Measurements from ENCODE around the gene CCDC50.

CCDC50 gene

DNA sequence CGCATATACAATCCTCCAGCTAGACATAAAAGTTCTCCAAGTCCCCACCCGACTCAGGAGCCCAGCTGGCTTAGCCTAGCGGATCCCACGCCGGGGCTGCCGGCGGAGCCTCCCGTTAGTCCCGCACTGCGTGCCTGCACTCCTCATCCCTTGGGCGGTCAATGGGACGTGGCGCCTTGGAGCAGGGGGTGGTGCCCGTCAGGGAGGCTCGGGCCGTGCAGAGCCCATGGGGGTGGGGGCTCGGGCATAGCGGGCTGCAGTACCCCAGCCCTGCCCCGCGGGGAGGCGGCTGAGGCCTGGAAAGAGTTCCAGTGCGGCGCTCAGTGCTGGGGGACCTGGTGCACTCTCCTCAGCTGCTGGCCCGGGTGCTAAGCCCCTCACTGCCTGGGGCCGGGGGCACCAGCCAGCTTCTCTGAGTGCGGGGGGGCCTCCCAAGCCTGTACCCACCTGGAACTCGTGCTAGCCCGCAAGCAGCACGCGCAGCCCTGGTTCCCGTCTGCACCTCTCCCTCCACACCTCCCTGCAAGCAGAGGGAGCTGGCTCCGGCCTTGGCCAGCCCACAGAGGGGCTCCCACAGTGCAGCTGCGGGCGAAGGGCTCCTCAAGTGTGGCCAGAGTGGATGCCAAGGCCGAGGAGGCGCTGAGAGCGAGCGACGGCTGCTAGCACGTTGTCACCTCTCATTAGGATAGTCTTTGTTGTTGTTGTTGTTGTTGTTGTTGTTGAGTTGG lies 12.2 kb upstream of the CCDC50 start:
- FAIRE-seq, result no peak
- DNase-seq (ENCODE audit: low spot score), result no peak

DNA sequence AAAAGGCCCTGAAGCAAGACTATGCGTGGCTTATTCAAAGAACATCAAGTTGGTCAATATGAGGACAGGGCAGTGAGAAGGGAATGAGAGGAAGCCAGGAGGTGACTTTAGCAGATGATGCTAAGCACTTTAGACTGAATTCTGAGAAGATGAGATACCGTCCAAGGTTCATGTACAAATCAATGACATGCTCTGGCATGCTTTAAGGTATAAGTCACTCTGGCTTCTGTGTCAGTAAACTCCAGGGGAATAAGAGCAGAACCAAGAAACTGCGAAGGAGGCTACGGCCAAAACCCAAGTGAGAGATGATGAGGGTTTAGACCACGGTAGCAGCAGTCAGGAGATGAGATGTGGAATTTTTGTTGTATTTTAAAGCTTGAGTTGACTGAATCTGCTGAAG lies 8.9 kb upstream of the CCDC50 start:
- DNase-seq (ENCODE audit: low spot score) (no peak), FAIRE-seq (no peak)

DNA sequence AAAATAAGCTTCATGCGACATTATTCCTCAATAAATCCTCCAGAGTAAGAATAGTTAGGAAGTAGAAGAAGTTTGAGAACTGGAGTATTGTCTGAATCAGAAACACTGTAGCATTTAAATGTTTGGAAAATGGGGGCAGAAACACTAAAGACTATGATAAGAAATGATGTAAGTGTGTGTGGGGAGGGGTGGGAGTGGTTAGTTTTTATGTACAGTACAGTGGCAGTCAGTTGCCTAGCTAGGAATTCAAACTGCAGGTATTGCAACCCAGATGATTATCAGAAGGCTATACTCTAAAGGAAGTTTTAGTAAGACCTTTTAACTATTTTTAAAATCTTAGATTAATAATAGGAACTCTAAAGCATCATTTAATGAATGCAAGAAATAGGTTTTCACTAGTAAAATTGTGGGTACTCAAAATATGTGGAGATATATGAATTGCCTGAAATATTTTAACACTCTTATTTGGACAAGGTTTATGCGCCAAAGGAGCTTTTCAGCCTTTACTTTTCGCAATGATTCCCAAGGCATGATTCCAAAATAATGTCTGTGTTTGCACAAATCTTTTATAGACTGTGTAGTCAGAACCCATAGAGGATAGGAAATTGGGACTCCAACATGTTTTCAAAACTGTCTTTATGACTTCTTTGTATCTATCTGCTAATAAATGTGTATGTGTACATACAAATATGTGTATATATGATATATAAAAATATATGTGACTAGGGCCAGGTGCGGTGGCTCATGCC lies 8.0 kb upstream of the CCDC50 start:
- FAIRE-seq (no peak), DNase-seq (ENCODE audit: low spot score) (no peak)

DNA sequence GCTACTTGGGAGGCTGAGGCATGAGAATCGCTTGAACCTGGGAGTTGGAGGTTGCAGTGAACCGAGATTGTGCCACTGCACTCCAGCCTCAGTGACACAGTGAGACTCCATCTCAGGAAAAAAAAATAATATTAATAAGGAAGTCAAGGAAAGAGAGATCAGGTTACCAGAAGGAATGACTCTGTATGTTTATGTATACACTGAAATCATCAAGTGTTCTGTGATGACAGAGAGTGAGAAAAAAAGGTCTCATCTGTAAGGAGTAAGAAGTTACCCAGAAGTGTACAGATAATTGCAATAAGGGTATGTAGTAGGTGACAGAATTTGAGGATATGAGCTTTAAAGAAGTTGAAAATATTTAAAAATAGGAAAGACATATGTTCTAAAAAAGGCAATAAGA lies 4.3 kb upstream of the CCDC50 start:
- no peak for FAIRE-seq
- no peak for DNase-seq (ENCODE audit: low spot score)

DNA sequence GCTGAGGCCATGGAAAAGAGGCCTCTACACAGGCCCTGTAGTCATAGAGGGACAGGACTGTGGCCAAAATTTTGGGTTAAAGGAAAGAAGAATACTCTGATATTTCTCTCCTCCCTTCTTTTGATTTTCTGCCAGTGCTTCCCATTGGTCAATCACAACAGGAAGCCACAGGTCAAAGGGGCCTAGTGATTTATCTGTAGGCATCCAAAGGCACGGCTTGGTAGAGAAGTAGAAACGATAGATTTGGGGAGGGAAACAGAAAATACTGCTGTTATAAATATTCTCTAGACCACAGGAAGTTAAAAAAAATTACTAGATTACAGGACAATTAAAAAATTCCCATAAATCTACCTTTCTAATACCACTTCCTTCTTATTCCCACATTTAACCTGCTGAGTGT lies 1.7 kb upstream of the CCDC50 start:
- DNase-seq (ENCODE audit: low spot score) (no peak), FAIRE-seq (no peak)

DNA sequence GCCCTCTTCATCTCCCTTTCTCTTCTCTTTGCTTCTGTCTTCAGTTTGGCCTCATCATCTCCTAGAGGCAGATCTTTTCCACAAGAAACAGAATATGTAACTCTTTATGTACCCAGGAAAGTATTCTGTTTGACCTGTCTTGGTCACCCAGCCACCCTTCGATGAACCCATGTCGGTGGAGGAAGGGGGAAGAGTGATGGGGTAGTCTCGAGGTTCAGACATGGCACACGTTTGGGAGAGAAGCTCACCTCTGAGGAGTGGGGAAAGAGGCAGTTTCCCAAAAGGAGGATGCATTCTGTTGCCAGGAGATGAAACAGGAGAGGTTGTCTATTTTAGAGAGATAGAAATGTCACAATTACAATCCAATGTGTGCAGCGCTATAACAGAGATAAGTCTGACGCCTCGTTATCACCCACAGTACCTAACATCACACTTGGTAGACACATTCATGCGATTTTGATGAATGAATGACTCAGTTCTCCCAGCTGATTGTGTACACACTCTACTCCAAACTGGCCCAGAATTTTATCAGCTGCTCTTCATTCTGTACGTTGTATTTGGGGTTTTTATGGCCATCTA lies 722 bp upstream of the CCDC50 start:
- DNase-seq (ENCODE audit: low spot score) (no peak), FAIRE-seq (no peak)

DNA sequence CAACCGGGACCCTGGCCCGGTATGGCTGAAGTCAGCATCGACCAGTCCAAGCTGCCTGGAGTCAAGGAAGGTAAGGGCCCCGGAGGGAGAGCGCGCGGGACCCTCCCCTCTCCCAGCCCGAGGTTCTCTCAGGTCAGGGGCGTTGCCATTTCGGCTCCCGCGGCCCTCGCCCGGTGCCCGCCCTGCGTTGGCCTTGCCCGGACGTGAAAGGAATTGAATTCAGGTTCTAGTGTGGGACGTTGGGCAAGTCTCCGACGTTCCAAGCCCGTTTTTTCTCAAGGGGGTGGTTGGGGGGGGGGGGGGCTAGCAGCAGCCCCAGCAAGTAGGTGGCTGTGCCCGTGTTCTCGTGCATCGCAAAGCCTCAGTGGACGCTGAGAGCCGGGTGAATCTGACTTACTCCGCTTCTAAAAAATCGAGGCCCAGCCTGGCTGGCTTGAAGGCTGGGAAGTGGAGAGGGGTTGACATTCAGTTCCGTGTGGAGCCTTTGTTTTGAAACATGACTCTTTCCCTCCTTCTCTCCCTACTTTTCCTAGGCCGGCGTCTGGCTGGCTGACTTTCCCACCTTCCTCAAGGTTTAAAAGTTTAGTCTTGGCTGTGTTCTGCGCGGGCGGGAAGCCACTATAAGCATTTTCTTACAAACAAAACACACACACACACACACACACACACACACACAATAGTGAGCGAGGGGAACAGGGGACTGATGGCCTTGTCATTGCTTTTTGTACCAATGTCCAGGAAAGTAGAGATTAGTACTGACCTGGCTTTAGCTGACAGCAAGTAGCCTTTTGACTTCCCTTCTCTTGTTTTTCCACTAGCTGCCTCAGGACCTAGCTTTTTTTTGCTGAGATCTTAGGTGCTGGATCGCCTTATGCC lies 698 bp downstream of the CCDC50 start, which contains the start of gene UTS2B:
Gene UTS2B (minus strand): TSS at position 873 of the 876 bp plus-strand sequence. CDS start 48,337 bp downstream, outside the sequence.
- no peak for FAIRE-seq
- peak; percentile 26 for DNase-seq (ENCODE audit: low spot score)

DNA sequence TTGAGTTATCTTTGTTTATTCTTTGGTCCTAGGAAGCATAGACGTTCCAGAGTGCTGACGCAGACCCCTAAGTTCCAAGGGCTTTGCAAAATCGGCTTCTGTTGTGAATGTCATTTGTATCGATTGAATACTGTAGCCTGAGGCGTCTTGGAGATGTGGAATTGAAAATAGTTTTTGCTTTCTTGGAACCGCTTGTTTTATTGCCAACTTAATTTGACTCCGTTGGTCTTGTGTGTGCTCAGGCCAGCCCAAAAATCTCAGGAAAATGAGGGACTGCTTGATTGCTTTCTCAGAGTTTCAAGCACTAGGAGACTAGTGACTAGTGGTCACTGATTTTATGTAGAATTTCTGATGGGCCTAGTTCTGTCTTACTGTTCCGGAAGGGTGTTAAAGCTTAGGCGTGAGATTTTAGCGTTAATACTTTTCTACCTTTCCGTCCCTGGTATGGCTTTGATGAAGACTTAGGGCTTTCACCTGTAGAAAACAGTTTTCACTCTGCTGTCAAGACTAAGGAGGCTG lies 1.4 kb downstream of the CCDC50 start:
- FAIRE-seq (no peak), DNase-seq (ENCODE audit: low spot score) (peak; percentile 44)

DNA sequence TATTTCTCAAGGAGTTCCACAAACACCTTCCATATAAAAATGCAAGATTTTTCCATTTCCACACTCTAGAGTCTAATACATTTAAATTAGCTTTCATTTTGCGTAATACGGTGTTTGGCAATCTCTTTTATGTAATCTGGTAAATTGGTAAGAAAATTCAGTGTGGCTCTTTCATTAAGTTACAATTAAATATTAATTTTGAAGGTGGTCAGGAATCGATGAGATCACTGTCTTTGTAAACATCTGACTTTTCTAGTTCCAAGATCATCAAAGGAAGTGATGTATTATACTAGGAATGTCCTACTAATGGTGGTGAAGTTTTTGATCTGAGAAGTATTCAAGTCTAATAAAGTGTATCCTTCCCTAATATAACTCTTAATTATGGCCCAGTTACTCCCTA lies 2.2 kb downstream of the CCDC50 start:
- peak; percentile 55 for DNase-seq (ENCODE audit: low spot score)
- peak; percentile 81 for FAIRE-seq

DNA sequence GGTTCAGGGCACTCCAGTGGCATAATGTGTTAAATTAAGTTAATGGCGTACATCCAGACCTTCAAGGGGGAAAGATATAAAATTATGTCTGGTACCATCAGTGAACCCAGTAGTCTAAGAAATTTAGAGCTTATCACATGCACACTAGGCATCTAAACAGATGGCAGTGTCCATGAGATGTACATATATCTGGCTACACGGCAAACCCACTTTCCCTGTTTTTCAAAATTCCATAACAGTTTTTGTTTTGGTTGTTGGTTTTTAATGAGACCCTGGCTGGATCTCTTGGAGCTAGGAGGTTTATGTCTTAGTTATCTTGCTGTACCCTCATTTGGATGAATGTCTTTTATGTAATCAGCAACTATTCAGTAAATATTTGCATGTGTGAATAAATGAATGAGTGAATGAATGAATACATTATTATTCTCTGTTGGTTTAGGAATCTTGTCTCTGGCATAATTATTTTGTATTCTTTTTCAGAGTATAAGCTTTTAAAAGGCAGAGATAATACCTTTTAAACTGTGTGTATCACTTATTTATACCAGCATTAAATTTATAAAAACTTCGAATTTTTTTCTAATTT lies 4.2 kb downstream of the CCDC50 start:
- no peak for FAIRE-seq
- no peak for DNase-seq (ENCODE audit: low spot score)

DNA sequence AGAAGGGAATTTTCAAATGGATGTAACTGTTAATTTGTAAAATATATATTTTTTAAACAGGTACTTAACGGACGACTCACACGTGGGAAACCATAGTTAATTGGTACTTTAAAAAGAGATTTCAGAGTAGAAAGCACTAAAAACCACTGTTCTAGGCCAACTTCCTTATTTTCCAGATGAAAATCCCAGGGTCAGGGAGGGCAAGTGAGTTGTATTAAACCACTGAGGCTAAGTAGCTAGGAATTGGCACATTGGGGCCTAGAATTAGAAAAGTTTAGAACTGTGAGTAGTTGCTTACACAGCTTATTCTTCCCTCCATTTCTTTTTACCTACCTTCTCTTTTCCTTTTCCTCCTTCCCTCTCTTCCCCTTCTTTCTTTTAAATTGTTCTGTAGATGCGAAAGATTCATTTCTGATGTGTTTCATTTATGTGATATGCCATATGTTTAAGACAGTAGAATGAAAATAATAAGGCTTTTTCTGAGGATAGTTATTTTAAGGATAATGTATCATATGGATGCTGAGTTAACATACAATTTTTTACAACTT lies 5.2 kb downstream of the CCDC50 start:
- peak; percentile 36 for FAIRE-seq
- no peak for DNase-seq (ENCODE audit: low spot score)

DNA sequence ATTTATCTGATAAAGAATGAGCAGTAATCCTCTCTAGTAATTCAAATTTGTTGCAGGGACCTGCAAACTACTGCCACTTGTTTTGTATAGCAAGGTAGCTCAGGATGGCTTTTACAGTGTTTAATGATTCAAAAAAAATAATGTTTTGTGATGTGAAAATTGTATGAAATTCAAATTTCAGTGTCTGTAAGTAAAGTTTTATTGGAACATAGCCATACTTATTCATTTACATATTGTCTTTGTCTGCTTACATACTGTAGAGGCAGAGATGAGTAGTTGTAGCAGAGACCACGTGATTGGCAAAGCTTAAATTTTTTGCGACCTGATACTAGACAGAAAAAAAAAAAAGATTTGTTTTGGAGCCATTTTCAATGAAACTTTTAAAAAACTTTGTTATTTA lies 7.6 kb downstream of the CCDC50 start:
- FAIRE-seq, result no peak
- no peak for DNase-seq (ENCODE audit: low spot score)

DNA sequence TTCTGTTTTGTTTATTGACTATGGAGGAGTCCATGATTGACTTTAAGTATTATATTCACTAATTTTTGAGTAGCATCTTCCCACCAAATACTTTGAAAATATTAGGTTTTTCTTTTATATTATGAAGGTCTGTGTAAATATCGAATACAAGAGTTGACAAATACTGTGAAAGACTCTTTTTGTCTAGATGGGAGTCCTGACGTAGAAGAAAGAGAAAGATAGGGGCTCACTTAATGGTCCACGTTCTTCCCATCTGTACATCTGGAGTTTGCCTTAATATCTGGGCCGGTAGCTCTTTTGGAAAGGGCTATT lies 8.9 kb downstream of the CCDC50 start:
- DNase-seq (ENCODE audit: low spot score), result no peak
- FAIRE-seq, result no peak

DNA sequence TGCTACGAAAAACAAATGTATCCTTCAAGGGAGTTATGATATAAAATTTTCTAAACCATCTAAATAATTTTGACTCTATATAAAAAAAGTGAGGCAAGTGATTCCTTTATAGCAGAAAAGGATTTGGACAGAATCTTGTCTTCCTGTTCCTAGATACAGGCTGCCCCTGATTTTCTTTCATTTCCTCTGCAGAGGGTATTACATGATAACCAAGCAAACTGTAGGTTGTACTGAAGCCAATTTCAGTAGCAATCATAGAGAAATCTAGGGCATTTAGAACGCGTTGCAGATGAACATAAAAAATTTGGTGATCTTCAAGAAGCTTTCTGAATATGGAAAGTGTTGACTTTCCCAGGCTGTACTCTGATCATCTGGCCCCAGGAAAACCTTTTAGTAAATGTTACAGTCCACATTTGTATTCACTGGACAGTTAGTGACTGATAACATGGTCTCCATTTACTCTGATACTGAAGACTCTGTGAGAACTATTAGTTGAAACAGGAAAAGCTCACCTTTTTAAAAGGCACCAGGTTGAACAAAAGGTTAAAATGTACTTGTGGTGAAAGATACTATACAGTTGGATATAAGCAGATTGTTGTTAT lies 10.2 kb downstream of the CCDC50 start:
- DNase-seq (ENCODE audit: low spot score), result no peak
- FAIRE-seq, result no peak

DNA sequence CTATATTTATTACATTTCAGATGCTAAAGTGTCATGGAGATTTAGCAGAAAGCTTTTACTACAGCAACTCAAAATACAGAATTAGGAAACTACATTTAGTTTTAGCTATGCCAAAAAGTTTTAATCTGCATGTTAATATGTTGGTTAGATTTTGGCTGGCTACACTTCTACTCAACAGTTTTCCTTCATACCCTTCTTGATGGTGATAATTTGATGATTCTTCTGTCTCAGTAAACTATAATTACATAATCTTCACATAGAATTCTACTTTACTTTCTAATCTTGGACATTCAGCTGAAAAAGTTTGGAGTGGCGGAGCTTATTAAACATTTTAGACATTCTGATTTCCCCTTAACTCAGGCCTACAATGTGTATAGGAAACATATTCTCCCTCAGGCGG lies 11.2 kb downstream of the CCDC50 start:
- DNase-seq (ENCODE audit: low spot score) (no peak), FAIRE-seq (no peak)

DNA sequence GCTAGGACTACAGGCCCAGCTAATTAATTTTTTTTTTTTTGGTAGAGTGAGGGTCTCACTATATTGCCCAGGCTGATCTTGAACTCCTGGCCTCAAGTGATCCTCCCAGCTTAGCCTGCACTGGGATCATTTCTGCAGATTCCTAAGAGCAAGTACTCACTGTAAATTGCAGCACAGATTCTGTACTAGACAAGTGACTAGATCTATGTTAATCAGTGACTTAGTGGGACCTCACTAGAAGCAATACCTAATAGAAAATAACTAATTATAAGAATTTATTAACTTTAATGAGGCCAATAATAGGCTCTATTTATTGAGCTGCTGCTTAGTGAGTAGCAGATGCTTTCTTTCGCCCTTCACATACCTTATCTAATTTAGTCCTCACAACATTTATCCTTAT lies 11.8 kb downstream of the CCDC50 start:
- FAIRE-seq, result no peak

DNA sequence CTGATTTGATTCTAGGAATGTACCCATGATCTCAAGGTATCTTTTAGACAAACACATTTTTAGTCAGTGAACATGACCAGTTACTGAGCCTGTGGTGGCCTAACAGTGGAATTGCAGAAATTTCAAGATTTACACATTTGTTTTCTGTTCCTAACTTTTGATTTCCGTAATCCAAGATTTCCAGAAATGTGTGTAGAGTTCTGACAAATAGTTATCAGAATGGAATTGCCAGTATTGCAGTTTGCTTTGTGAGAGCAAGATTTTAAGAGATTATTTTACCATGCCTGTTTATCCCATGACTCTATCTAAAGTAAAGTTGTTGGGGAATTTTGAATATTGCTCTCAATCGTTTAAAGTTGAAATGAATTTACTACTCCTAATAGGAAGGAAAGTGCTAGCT lies 12.8 kb downstream of the CCDC50 start:
- DNase-seq (ENCODE audit: low spot score) (peak; percentile 3), FAIRE-seq (no peak)

More for the DNA sequence above, 11.8 kb downstream of the CCDC50 start:
- peak; percentile 2 for DNase-seq (ENCODE audit: low spot score)

DNA sequence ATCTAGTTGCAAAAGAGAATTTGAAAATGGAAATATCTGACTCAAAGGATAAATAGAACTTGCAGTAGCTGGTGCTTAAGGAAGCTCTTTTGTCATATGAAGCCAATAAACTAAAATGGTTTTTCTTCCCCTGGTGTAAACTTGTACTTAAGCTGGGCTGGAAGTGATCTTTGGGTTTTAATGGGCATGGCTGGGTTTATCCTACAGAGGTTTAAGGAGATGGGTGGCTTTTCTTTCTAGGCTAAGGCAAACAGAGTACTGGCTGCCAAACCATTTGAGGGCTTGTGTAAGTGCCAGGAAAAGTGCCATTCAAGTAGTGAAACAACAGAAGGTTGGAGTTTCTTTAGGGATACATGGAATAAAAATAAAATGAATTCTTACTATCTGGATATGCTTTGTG lies 13.2 kb downstream of the CCDC50 start:
- DNase-seq (ENCODE audit: low spot score) (peak; percentile 2), FAIRE-seq (no peak)

DNA sequence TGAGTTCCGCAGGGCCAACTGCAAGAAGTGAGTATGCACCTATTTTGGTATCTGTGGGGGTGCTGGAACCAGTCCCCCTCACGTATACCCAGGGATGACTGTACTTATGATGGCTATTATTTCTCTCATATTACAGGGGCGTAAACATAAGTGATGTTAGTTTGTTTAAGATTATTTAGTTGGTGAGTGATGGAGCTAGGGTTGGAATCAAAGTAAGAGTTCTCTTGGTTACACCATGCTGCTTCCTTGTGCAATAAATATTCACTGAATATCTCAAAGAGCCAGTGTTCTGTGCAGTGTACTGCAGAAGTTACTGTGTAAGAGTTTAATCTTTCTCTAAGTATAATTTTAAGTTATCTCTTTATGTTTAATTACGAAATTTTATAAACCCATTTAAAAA lies 13.9 kb downstream of the CCDC50 start:
- no peak for FAIRE-seq
- peak; percentile 1 for DNase-seq (ENCODE audit: low spot score)

DNA sequence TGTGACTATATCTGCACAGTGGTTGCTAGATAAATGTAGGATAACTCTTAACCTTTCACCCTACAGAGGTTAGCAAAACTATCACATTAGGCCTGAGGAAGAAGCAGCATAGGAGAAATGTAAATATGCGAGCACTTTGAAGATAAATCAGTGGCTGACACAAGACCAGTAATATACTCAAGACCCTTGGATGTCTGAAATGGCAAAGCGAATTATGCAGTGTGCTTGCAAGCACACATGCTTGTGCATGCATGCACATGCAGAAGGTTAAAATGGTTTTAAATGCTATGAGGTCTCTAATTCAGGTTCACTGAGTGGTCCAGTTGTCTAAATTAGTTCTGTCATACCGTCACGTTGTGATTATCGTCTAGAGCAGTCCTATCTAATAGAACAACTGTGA lies 14.7 kb downstream of the CCDC50 start:
- DNase-seq (ENCODE audit: low spot score), result no peak
- no peak for FAIRE-seq

Measured in RCC 7860 (cell line).